ENCODE data around the gene DNAH7. TPM values are rescaled to one million over a fixed set of nuclear protein-coding genes. Genes with fewer than 3 reads are reported as not detected.

DNAH7 gene
- total RNA-seq = 0.09 and 0.35 TPM in 2 replicates

DNA sequence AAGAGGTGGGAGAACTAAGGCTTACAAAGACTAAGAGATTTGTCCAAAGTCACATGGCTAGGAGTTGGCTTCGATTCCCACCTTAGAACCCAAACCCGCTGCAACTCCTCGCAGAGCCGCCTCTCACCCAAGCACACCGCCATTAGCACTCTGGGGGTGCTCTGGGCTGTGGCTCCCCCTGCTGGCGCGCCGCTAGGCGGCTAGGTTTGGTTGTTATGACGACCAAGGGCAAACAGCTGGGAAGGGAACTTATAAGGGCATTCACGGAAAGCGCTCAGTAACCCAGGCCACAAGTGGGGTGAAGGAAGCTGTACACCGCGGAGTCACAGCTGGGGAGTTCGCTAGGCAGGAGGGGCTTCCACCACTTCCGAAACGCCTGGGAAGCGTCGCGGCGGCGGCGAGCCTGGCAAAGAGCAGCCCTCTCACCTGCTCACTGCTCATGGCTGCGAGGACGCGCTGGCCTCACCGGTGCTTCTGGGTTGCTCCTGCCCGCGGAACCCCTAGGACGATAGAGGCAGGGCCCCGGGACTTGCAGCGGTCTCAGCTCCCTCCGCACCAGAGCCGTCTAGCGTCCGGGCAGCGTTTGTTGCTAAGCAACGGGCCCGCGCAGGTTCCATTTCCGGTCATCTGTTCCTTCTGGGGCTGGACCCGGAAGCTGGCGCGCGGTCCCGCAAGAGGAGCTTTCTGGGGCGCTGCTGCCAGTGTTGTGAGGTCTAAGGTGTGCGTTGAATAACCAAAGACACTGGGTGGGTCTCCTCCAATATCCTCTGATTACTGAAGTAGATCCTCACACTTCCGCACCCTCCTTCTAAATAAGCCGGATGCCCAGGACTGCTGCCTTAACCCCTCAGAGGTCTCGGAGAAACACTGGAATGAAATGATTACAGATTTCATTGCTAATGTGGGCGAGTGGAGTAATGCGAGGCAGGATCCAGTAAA lies at the start of gene DNAH7:
DNAH7 (minus strand) TSS at position 567 of the 939 bp plus-strand sequence; CDS start at position 441, 126 bp downstream.

Other genes starting within 250 kb of the DNAH7 start
- gene STK17B, start 102.7 kb upstream of the DNAH7 start, total RNA-seq = 16.7 and 24.5 TPM in 2 replicates

All from pericardium fibroblast (primary cell).